HG02973 (cell line): ENCODE results near the gene DDX46.
"Not testable (repeated sequence)": the region's sequence is repeated elsewhere in the genome, so short reads cannot be mapped to it uniquely, and the experiment has no call there.

Experiments
- ATAC-seq: cut with Tn5 transposase; IDR thresholded peaks from one replicate; pipeline ENCODE4 v1.9.1; 2021; ENCODE audit warnings: moderate library complexity; ENCODE audit not compliant: unreplicated experiment

Gene DDX46

GRCh38 chr5:134838361-134838760 lies 79.8 kb downstream of the DDX46 start:
- not testable (repeated sequence) for ATAC-seq

DNA sequence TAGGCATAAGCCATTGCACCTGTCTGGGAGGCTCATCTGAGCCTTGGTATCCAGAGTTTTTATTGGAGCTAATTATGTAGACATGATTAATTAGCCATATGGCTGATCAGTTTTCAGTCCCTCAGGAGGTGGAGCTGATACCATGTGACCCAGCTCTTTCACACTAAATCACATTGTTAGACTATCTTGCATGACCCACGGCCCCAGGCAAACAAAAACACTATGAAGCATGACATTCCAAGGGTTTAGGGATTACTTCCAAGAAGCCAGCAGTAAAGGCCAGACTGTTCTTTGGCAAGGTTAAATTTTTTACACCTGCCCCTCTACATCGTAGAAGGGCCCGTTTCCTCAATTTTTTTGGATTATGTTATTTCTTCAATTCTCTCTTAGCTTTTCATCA lies 82.2 kb downstream of the DDX46 start:
- ATAC-seq: no peak

DNA sequence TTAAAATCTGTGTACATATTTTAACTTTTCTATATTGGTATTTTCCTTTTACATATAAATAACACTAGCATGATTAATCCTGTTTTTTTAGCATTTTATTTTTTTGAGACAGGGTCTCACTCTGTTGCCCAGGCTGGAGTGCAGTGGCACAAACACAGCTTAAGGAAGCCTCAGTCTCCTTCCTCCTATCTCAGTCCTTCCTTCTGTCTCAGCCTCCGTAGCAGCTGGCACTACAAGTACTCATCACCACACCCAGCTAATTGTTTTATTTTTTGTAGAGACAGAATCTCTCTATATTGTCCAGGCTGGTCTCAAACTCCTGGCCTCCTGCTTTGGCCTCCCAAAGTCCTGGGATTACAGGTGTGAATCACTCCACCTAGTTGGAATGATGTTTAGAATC lies 85.7 kb downstream of the DDX46 start:
- no peak for ATAC-seq

DNA sequence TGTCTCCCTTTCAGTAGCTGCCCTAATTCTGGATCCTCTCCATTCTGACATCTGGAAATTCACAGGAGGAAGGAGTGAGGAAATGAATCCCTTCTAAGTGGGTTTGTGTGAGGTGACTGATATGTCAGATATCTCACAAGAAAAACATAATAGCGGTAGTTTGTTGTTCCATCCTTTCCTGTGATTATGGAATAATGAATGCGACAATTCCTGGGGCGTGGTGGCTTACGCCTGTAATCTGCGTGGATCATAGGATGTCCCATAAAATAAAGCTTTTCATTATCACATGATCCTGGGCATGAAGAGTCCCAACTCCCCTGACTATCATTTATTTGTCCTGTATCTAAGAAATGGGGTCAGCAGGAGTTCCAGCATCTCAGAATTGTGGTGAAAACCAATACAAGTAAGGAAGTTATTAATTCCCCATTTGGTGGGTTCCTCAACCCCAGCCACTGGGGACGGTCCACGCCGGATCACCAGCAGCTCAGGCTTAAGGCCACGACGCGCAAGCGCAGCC lies 86.8 kb downstream of the DDX46 start:
- no peak for ATAC-seq

GRCh38 chr5:134845852-134846640 lies 87.5 kb downstream of the DDX46 start, which contains the start of gene C5orf24:
Gene C5orf24 (plus strand): TSS chr5:134845968. CDS start chr5:134854901, 8,933 bp downstream.
- peak; percentile 94 for ATAC-seq

GRCh38 chr5:134846641-134846960 lies 88.0 kb downstream of the DDX46 start:
- ATAC-seq: no peak

DNA sequence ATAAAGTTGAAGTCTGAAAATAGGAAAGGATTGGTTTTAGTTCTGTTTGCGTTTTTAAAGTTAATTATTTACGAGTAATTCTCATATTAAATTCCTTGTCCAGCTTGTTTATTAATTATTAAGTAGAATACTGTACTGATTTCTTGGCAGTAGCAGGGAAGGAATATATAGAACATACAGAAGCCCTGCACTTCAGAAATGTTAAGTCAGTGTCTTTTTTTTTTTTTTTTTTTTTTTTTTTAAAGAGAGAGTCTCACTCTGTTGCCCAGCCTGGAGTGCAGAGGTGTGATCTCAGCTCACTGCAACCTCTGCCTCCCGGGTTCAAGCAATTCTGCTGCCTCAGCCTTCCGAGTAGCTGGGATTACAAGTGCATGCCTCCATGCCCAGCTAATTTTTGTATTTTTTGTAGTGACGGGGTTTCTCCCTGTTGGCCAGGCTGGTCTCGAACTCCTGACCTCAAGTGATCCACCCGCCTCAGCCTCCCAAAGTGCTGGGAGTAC lies 90.9 kb downstream of the DDX46 start:
- not testable (repeated sequence) for ATAC-seq

DNA sequence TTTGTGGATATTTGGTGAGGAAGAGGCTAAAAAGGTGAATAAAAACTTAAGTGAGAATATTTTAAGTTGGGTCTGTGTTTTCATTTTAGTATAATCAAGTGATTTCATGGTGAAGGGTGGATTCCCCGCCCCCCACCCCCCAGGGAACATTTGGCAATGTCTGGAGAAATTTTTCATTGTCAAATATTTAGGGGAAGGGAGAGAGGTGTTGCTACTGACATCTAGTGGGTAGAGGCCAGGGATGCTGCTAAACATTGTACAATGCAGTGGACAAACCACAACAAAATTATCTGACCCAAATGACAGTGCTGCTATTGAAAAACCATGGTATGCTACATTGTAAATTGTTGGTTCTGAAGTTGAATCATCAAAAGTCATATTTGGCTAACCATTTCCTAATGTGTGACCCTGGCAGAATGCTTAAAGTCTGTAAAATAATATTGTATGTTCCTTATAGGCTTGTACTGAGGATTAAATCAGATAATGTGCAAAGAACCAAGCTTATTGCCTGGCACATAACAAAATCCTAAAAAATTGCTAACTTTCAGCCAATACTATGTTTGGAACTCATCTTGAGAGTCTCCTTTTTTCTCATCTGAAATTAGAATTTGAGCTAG lies 92.8 kb downstream of the DDX46 start:
- no peak for ATAC-seq

DNA sequence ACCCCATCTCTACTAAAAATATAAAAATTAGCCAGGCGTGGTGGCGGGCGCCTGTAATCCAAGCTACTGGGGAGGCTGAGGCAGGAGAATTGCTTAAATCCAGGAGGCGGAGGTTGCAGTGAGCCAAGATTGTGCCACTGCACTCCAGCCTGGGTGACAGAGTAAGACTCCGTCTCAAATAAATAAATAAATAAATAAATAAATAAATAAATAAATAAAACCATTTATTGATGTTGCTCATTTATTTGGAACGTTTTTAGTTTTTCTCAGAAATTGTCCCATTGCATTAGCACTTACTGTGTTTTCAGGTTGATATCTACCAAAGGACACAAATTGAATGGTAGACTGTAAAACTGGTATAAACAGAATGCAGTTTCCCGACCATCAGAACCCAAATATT lies 97.9 kb downstream of the DDX46 start:
- not testable (repeated sequence) for ATAC-seq

- no peak for ATAC-seq
These were observed 98.8 kb downstream of the DDX46 start for GRCh38 chr5:134857401-134857800.

GRCh38 chr5:134864707-134865106 lies 106.1 kb downstream of the DDX46 start:
- ATAC-seq: no peak

DNA sequence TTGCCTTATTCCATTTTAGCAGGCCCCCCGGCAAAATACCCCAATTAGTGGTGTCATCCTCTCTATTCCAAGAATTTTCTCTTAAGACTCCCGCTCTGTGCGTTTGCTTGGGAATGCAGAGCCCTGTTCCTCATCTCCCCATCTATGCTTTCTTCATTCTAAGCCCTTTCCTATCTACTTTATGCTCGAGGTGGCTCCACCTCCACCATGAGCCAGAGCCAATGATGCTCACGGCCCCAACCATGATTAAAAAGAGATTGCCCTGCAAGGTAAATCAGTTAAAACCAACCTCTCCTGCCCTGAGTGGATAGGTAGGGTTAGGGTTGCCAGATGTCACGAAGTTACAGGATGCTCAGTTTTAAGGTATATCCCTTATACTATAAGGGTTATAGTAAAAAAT lies 114.9 kb downstream of the DDX46 start:
- ATAC-seq: no peak

GRCh38 chr5:134873987-134874830 lies 115.6 kb downstream of the DDX46 start, which contains the start of gene TXNDC15:
Gene TXNDC15 (plus strand): TSS chr5:134874371. CDS start chr5:134874428, 57 bp downstream.
- peak; percentile 78 for ATAC-seq

- ATAC-seq: peak; percentile 32
These were observed 116.5 kb downstream of the DDX46 start for GRCh38 chr5:134874831-134875655.

GRCh38 chr5:134877159-134877558 lies 118.6 kb downstream of the DDX46 start:
- ATAC-seq: no peak

DNA sequence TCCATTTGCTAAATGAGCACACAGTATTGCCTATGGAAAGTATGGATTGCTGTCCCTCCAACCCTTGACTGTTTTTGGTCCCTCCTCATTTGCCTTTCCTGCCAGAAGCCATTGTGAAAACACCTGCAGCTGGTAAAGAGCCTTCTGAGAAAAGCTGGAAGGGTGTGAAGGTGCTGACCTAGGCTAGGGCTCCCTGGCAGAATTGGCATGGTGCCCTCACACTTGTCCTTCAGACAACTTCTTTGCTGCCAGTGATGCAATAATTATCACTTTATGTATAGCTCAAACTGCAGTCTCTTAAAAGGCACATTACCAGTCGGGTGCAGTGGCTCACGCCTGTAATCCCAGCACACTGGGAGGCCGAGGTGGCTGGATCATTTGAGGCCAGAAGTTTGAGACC lies 119.8 kb downstream of the DDX46 start:
- ATAC-seq: no peak

- no peak for ATAC-seq
These were observed 120.9 kb downstream of the DDX46 start for GRCh38 chr5:134879456-134879855.
